SU-DHL-6 (cell line): ENCODE data around the gene COL17A1.

Experiments used
- H2AFZ ChIP-seq: fragments of 200-600 bp; sonication (generic); 2 replicates; pipeline ENCODE4 v1.6.1; 2014; ENCODE audit warnings: low read depth, mild to moderate bottlenecking, moderate library complexity, mixed read lengths, antibody characterized with exemption, low read length; ENCODE audit not compliant: severe bottlenecking
- H3F3A ChIP-seq: fragments of 200-600 bp; shearing (Covaris generic); 2 replicates; pipeline ENCODE4 v1.6.0; 2016; ENCODE audit warnings: antibody characterized with exemption, mild to moderate bottlenecking; ENCODE audit not compliant: insufficient read depth
- H3K27ac ChIP-seq: fragments of 200-600 bp; sonication (generic); 2 replicates; pipeline ENCODE4 v1.5.1; 2016; ENCODE audit warnings: low read depth, mild to moderate bottlenecking, low read length, moderate library complexity, mixed read lengths
- H3K27me3 ChIP-seq: fragments of 200-600 bp; sonication (generic), shearing (Covaris generic); 2 replicates; pipeline ENCODE4 v1.6.0; 2014; ENCODE audit warnings: mild to moderate bottlenecking, low read length
- H3K36me3 ChIP-seq: fragments of 200-600 bp; sonication (generic); 2 replicates; pipeline ENCODE4 v1.6.1; 2014; ENCODE audit warnings: mild to moderate bottlenecking, low read length, mixed read lengths
- H3K4me2 ChIP-seq: fragments of 300-600, 200-600 bp; shearing (Covaris generic), sonication (generic); 2 replicates; pipeline ENCODE4 v1.6.0; 2014; ENCODE audit warnings: low read length, low read depth, mild to moderate bottlenecking; ENCODE audit not compliant: poor library complexity, severe bottlenecking
- H3K4me3 ChIP-seq: fragments of 200-600 bp; sonication (generic); 2 replicates; pipeline ENCODE4 v1.5.1; 2014; ENCODE audit warnings: antibody characterized with exemption, low read length, mild to moderate bottlenecking, mixed read lengths; ENCODE audit not compliant: insufficient read depth, poor library complexity, severe bottlenecking
- H3K79me2 ChIP-seq: fragments of 200-600 bp; sonication (generic); 2 replicates; pipeline ENCODE4 v1.6.1; 2014; ENCODE audit warnings: mild to moderate bottlenecking, low read length, moderate library complexity; ENCODE audit not compliant: insufficient read depth
- H3K9ac ChIP-seq: fragments of 200-600 bp; sonication (generic); 2 replicates; pipeline ENCODE4 v1.7.0; 2014; ENCODE audit warnings: mild to moderate bottlenecking, low read length
- H3K9me2 ChIP-seq: fragments of 200-600 bp; sonication (generic); replicated peaks from 2 replicates; pipeline ENCODE4 v1.6.1; 2014; ENCODE audit warnings: low read length; ENCODE audit not compliant: insufficient read depth
- H3K9me3 ChIP-seq: fragments of 200-600 bp; sonication (generic); 2 replicates; pipeline ENCODE4 v1.6.1; 2014; ENCODE audit warnings: low read length, mixed read lengths; ENCODE audit not compliant: insufficient read depth
- H4K20me1 ChIP-seq: fragments of 200-600 bp; sonication (generic); 2 replicates; pipeline ENCODE4 v1.6.1; 2014; ENCODE audit warnings: low read depth, mild to moderate bottlenecking, antibody characterized with exemption, low read length, moderate library complexity, mixed read lengths
- EZH2phosphoT487 ChIP-seq: fragments of 200-600 bp; sonication (generic), shearing (Covaris generic); conservative IDR thresholded peaks from 2 replicates; pipeline ENCODE4 v1.6.1; 2018; ENCODE audit warnings: mild to moderate bottlenecking, antibody characterized with exemption, low read length, moderate library complexity, mixed read lengths
- TF ChIP-seq, protein P1 (sequence below): fragments of 200-600 bp; sonication (generic); IDR thresholded peaks from one replicate; pipeline ENCODE4 v1.5.1; 2017; ENCODE audit warnings: antibody characterized with exemption, mild to moderate bottlenecking, low read length, moderate library complexity; ENCODE audit not compliant: insufficient read depth, poor library complexity, severe bottlenecking

The COL17A1 gene

GRCh38 chr10:104109908-104110662, 24.4 kb upstream of the COL17A1 start:
- Histone ChIP-seq H4K20me1 (no peaks in the 10 kb centered on the region), H2AFZ (no peak overlapping the region), H3F3A (no peaks in the 10 kb centered on the region), H3K27ac (no peak overlapping the region), H3K9me2 (no peaks in the 10 kb centered on the region), H3K4me3 (no peak overlapping the region), H3K27me3 (no peaks in the 10 kb centered on the region; the same call in 1 of the 2 replicates), H3K9ac (no peak overlapping the region), H3K36me3 (no peaks in the 10 kb centered on the region), H3K79me2 (no peaks in the 10 kb centered on the region), H3K9me3 (no peaks in the 10 kb centered on the region), H3K4me2 (no peak overlapping the region)
- TF ChIP-seq, protein P1, sequence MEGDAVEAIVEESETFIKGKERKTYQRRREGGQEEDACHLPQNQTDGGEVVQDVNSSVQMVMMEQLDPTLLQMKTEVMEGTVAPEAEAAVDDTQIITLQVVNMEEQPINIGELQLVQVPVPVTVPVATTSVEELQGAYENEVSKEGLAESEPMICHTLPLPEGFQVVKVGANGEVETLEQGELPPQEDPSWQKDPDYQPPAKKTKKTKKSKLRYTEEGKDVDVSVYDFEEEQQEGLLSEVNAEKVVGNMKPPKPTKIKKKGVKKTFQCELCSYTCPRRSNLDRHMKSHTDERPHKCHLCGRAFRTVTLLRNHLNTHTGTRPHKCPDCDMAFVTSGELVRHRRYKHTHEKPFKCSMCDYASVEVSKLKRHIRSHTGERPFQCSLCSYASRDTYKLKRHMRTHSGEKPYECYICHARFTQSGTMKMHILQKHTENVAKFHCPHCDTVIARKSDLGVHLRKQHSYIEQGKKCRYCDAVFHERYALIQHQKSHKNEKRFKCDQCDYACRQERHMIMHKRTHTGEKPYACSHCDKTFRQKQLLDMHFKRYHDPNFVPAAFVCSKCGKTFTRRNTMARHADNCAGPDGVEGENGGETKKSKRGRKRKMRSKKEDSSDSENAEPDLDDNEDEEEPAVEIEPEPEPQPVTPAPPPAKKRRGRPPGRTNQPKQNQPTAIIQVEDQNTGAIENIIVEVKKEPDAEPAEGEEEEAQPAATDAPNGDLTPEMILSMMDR = no peak
- TF ChIP-seq EZH2phosphoT487 = no peak

- no peak overlapping the region for H3K27ac ChIP-seq
- H3K4me2 ChIP-seq = no peak overlapping the region
- no peak overlapping the region for H3K4me3 ChIP-seq
Observed at GRCh38 chr10:104104926-104105325, 19.2 kb upstream of the COL17A1 start.

GRCh38 chr10:104104418-104104817, 18.7 kb upstream of the COL17A1 start:
- TF ChIP-seq, protein P1 = no peak
- no peak for TF ChIP-seq EZH2phosphoT487
- Histone ChIP-seq H4K20me1 (no peaks in the 10 kb centered on the region), H2AFZ (no peak overlapping the region), H3K4me3 (no peak overlapping the region), H3K27me3 (no peaks in the 10 kb centered on the region; the same call in 1 of the 2 replicates), H3F3A (no peaks in the 10 kb centered on the region), H3K4me2 (no peak overlapping the region), H3K79me2 (no peaks in the 10 kb centered on the region), H3K36me3 (no peaks in the 10 kb centered on the region), H3K9ac (no peak overlapping the region), H3K9me3 (no peaks in the 10 kb centered on the region), H3K9me2 (no peaks in the 10 kb centered on the region), H3K27ac (no peak overlapping the region)

More at GRCh38 chr10:104104926-104105325, 19.2 kb upstream of the COL17A1 start:
- Histone ChIP-seq H3K27me3 (no peaks in the 10 kb centered on the region; the same call in 1 of the 2 replicates), H3K9ac (no peak overlapping the region), H3K79me2 (no peaks in the 10 kb centered on the region), H3K9me2 (no peaks in the 10 kb centered on the region), H4K20me1 (no peaks in the 10 kb centered on the region), H2AFZ (no peak overlapping the region), H3F3A (no peaks in the 10 kb centered on the region), H3K9me3 (no peaks in the 10 kb centered on the region), H3K36me3 (no peaks in the 10 kb centered on the region)
- TF ChIP-seq EZH2phosphoT487 = no peak
- TF ChIP-seq, protein P1 = no peak
